NCI-H526 (cell line): ENCODE measurements around the gene TRPM5.
"Not testable (repeated sequence)": the region's sequence is repeated elsewhere in the genome, so short reads cannot be mapped to it uniquely, and the experiment has no call there.

Experiments
- DNase-seq, 2 experiments: peaks; one replicate each; lab custom pipeline; 2025; lab: John Stamatoyannopoulos, UW

Gene TRPM5, protein sequence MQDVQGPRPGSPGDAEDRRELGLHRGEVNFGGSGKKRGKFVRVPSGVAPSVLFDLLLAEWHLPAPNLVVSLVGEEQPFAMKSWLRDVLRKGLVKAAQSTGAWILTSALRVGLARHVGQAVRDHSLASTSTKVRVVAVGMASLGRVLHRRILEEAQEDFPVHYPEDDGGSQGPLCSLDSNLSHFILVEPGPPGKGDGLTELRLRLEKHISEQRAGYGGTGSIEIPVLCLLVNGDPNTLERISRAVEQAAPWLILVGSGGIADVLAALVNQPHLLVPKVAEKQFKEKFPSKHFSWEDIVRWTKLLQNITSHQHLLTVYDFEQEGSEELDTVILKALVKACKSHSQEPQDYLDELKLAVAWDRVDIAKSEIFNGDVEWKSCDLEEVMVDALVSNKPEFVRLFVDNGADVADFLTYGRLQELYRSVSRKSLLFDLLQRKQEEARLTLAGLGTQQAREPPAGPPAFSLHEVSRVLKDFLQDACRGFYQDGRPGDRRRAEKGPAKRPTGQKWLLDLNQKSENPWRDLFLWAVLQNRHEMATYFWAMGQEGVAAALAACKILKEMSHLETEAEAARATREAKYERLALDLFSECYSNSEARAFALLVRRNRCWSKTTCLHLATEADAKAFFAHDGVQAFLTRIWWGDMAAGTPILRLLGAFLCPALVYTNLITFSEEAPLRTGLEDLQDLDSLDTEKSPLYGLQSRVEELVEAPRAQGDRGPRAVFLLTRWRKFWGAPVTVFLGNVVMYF (N-terminal part only)

DNA sequence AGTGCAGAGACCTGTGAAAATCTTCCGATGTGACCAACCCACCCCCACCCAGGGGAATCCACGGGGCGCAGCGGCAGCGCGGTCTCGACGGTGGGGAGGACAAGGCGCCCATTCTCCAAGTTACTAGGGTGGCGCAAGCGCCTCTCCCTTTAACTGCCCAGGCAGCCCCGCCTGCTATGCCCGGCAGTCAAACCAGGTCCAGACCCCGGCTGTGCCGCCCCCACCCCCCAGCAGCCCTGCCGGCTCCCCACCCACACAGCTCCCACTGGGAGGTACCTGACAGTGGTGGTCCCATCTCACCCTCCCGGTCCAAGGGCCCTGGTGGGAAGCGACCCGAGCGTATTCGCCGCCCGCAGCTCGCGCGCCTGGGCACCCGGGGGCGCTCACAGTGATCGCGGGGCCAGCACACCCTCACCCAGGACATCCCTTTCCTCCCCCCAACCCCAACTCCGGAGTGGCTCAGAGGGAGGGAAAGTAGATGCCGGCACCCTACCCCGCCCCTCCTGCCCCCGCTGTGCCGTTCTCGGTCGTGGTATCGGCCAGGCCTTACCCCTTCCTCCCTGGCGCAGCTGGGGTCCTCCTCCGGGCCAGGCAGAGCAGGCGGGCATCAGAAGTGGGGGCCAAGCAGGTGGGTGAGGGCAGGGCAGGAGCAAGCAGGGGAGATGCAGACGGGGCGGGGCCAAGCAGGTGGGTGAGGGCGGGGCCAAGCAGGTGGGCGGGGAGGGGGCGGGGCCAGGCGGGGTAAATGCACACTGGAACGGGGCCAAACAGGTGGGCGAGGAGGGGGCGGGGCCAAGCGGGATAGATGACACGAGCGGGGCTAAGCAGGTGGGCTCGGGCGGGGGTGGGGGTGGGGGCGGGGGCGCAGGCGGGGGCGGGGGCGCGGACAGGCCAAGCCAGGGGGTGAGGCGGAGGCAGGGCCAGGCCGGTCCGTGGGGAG lies at the start of gene TRPM5:
TRPM5 (minus strand) TSS at position 634 of the 940 bp plus-strand sequence. CDS start 21,478 bp downstream, outside the sequence.
- DNase-seq = peak; percentile 48 to 92

- DNase-seq = no peak
These were observed 44.8 kb upstream of the TRPM5 start for GRCh38 chr11:2489083-2489482.

DNA sequence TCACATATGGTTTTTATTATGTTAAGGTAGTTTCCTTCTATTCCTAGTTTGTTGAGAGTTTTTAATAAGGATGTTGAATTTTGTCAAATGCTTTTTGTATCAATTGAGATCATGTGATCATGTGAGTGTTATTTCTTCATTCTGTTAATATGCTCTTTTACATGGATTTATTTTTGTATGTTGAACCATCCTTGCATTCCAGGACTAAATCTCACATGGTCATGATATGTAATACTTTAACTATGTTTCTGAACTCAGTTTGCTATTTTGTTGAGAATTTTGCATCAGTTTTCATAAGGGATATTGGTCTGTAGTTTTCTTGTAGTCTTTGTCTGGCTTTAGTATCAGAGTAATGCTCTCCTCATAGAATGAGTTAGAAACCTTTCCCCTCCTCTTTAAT lies 43.7 kb upstream of the TRPM5 start:
- DNase-seq = no peak

DNA sequence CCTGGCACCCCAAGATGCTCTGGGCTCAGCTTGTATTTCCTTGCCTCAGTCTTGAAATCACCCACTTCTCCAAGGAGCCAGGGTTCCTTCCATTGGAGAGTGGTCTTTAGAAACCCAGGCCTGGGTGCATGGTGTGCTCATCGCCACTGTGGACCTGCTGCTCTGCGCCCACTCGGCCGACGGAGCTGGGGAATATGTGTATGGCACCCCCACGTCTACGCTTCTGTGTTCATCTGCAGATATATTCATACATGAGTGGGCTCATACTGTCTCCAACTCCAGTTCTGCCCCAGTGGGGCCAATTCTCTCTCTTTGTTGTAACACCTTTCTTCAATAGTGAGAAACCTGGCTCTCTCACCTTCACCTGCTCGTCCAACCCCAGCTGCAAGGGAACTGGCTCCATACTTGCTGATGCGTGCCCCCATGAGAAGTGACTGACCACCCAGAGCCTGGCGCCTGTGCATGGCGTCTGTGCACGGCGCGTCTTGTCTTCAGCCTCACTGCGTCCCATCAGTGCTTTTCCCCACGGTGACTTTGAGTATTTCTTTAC lies 40.3 kb upstream of the TRPM5 start:
- DNase-seq = no peak

GRCh38 chr11:2483426-2483825 lies 39.1 kb upstream of the TRPM5 start:
- no peak for DNase-seq

DNA sequence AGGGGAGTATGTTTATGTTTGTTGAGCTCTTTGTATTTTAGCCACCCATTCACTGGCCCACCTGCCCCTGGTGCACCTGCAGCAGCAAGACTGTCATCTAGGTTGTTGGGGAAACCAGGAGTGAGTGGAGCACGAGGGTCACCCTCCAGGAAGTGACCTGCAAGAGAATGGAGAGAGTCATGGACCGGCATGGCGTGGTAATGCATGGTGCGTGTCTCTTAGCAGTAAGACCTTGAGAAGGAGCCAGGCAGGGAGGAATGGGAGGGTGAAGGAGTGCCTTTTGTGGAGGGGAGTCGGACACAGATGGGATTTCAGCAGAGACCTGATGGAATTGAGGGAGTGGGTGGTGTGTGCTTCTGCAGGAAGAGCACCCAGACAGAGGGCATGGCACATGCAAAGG lies 38.4 kb upstream of the TRPM5 start:
- DNase-seq = no peak

DNA sequence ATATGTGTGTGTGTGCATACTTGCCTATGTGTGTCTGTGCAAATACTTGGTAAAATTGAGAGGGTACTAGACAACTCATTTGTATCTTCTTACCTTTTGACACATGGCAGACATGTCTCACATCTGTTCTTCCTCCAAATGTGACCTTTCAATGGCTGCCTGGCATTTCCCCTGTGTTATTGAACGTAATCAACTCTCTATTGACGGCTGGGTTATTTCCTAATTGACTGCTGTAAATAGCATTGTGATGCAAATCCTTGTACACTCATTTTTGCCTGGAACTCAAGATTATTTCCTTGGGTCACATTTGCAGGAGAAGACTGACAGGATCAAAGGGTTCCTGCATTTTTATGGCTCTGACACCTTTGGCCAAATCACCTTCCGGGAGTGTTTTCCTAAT lies 37.9 kb upstream of the TRPM5 start:
- DNase-seq = no peak

GRCh38 chr11:2481253-2481652 lies 36.9 kb upstream of the TRPM5 start:
- DNase-seq = no peak

- DNase-seq = no peak
These were observed 36.5 kb upstream of the TRPM5 start for GRCh38 chr11:2480874-2481220.

DNA sequence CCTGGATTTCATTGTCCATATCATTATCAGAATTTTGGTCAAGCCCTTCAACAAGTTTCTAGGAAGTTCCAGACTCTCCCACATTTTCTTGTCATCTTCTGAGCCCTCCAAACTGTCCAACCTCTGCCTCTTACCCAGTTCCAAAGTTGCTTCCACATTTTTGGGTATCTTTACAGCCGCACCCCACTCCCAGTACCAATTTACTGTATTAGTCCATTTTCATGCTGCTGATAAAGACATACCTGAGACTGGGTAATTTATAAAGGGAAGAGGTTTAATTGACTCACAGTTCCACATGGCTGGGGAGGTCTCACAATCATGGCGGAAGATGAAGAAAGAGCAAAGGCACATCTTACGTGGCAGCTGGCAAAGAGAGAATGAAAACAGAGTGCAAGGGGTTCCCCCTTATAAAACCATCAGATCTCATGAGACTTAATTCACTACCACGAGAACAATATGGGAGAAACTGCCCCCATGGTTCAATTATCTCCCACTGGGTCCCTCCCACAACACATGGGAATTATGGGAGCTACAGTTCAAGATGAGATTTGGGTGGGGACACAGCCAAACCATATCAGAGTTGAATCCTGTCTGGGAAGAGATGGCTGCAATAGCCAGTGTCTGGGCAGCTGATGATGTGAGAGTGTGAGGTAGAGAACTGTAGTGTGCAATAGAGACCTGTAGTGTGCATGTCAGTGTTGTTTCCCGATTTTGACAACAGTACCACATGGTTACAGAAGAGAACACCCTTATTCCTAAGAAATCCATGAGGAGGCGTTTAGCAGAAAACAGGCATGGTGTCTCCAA lies 36.0 kb upstream of the TRPM5 start:
- not testable (repeated sequence) for DNase-seq

DNA sequence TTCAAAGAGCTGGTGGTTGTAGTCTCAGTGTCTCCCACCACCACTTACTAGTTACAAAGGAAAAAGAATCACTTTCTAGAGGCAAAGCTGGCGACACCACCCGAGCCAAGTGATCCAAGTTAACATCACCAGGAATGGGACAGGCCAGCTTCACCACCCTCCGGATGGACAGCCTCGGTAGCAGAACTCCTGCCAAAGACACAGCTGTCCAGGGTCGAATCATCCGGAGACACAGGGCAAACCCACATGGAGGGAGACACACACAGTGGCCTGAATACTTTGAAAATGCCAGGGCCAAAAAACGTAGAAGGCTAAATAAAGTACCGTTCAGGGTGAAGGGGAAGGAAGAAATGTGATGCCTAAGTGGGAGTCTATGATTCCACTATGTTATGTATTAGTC lies 33.6 kb upstream of the TRPM5 start:
- no peak for DNase-seq

DNA sequence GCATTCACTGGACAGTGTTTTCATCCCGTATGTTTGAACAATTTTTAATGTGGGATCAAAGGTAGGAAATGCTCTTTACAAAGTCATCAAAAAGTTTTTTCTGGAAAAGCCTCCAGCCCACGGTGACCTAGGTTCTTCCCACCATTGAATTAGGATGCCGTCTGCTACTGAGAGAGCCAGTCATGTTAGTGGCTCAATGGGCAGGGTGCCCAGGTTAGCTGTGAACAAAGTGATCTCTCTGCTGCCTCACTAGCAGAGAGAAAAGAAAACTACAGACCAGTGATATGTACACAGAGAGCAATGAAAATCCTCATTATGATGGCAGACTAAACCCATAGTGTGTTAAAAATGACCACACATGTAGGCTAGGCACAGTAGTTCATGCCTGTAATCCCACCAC lies 32.9 kb upstream of the TRPM5 start:
- DNase-seq = no peak

GRCh38 chr11:2475136-2475918 lies 31.0 kb upstream of the TRPM5 start:
- DNase-seq = no peak

DNA sequence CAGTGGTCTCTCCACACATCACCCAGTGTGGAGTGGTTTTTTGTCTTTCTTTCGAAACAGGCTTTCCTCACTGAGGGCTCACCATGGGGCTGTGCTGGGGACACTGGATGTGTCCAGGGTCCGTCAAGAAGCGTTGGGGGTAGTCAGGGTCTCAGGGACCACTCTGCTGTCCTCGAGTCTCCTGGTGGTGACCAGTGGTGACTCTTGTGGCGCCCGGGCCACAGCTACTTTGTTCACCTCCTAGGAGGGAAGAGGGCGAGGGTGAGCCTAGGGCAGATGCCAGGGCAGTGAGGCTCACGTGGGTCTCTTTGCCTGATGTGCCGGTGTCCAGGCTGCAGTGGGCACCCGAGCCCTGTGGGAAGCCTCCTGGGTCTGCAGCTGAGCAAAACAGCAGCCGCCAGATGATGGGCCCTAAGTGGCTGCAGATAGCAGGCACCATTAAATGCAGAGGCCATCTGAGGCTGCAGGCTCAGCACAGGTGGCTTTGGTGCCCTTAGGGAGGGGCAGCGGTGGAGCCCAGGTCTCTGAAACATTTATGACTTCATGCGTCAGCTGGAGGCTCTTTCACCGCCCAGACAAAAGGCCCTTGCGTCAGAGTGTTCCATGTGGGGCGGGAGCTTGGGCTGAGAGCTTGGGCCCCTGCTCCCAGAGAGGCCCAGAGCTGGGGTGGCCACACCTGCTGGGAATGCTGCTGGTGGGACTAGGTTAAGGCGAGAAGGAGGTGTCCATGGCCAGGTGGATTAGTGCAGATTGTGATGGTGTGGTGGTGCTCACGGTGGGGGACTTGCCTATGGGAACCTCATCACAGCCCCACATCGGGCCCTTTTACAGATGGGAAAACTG lies 30.0 kb upstream of the TRPM5 start:
- DNase-seq = no peak

DNA sequence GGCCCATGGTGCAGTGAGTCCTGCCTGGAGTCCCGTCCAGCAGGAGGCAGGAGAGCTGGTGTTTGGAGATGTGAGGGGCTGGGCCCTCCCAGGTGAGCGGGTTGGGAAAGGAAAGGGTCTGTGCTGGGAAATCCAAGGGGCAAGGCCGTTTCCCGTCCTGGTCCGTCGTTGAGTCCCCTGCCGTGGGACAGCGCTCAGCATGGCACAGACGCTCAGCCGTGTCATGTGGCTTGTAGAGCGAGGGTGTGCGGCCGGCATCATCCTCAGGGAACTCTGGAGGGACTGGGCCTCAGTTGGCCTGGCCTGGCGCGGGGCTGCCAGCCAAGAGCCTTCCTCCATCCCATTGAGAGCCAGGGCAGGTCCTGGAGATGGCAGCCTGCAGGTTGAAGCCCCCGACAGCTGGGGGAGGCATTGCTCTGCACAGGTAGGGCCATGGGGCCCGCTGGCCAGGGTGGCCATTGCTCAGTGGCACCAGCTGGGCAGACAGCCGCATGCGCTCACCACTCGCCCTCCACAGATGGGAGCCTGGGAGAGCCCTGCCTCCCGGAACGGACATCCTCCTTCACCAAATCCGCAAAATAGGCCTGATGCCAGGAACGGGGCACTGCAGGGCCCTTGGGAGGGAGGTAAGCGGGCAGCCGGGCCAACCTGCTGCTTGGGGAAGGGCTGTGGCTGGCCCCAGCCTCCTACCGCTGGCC lies 29.2 kb upstream of the TRPM5 start:
- DNase-seq = no peak

- DNase-seq = no peak
These were observed 28.3 kb upstream of the TRPM5 start for GRCh38 chr11:2472428-2473186.

GRCh38 chr11:2471804-2472096 lies 27.4 kb upstream of the TRPM5 start:
- DNase-seq = no peak
